HepG2 (cell line): Measurements from ENCODE around the gene PSKH1. TPM values are rescaled to one million over a fixed set of nuclear protein-coding genes. Genes with fewer than 3 reads are reported as not detected.
A peak's percentile ranks its signal among the peaks of the same experiment; 100 is the strongest.

Experiments
- EP300 ChIP-seq, 3 experiments: sonication (generic) in 1 of 3; formaldehyde crosslinking in 1 of 3; IDR thresholded peaks; 2 replicates each; pipeline versions ENCODE4 v1.5.1 to v1.6.1; 2011 to 2020; ENCODE audit warnings: low read depth in 2 of 3, low read length in 2 of 3, borderline replicate concordance in 1 of 3, improper control_type of control experiment in 1 of 3, mild to moderate bottlenecking in 1 of 3, missing genetic modification reagents in 1 of 3, moderate library complexity in 1 of 3
- KLF12 ChIP-seq: sonication (generic); formaldehyde crosslinking; IDR thresholded peaks from 2 replicates; pipeline ENCODE4 v1.4.0; 2020; ENCODE audit warnings: missing genetic modification reagents, borderline replicate concordance
- NCOA1 ChIP-seq: sonication (generic); formaldehyde crosslinking; IDR thresholded peaks from 2 replicates; pipeline ENCODE4 v1.9.0; 2021; ENCODE audit warnings: missing genetic modification reagents
- RBAK ChIP-seq: sonication (generic); formaldehyde crosslinking; IDR thresholded peaks from 2 replicates; pipeline ENCODE4 v1.5.1; 2020; ENCODE audit warnings: mild to moderate bottlenecking, missing genetic modification reagents
- SALL2 ChIP-seq: sonication (generic); formaldehyde crosslinking; IDR thresholded peaks from 2 replicates; pipeline ENCODE4 v1.8.1; 2023; ENCODE audit warnings: mild to moderate bottlenecking, missing genetic modification reagents, inconsistent platforms
- SATB2 ChIP-seq: sonication (generic); formaldehyde crosslinking; IDR thresholded peaks from 2 replicates; pipeline ENCODE4 v1.5.0; 2020; ENCODE audit warnings: missing genetic modification reagents
- ZKSCAN5 ChIP-seq: sonication (generic); formaldehyde crosslinking; IDR thresholded peaks from 2 replicates; pipeline ENCODE4 v1.5.1; 2020; ENCODE audit warnings: mild to moderate bottlenecking, missing genetic modification reagents
- ZNF160 ChIP-seq: sonication (generic); formaldehyde crosslinking; IDR thresholded peaks from 2 replicates; pipeline ENCODE4 v1.8.0; 2022; ENCODE audit warnings: mild to moderate bottlenecking, inconsistent platforms, missing genetic modification reagents
- ZNF530 ChIP-seq: sonication (generic); formaldehyde crosslinking; IDR thresholded peaks from 2 replicates; pipeline ENCODE4 v1.5.0; 2020; ENCODE audit warnings: low read depth, mild to moderate bottlenecking, missing genetic modification reagents
- ZNF570 ChIP-seq: sonication (generic); formaldehyde crosslinking; IDR thresholded peaks from 2 replicates; pipeline ENCODE4 v1.4.0; 2020; ENCODE audit warnings: mild to moderate bottlenecking, missing genetic modification reagents, borderline replicate concordance
- ZNF7 ChIP-seq: IDR thresholded peaks from 2 replicates; pipeline ENCODE4 v1.6.1; 2016; ENCODE audit warnings: missing biosample characterization, missing genetic modification reagents
- polyA plus RNA-seq, 8 experiments: library from polyadenylated mRNA; depleted of rRNA in 3 of 8; stranded (reverse) in 7 of 8; unstranded in 1 of 8; fragments of >200 nt; fragmentation: Illumina TruSeq in 4 of 8; extraction: Trizol in 4 of 8; gene quantifications; 2 replicates each; pipeline versions ENCODE4 v1.2.1 to v1.2.3, GENCODE V29; 2011 to 2016; ENCODE audit warnings: low read depth in 4 of 8, missing spikeins in 1 of 8, mixed read lengths in 1 of 8; ENCODE audit not compliant: insufficient read depth in 1 of 8
- total RNA-seq, 5 experiments: library from RNA; depleted of rRNA; stranded (reverse); fragments of >200 nt; fragmentation: Illumina TruSeq; extraction: Trizol; gene quantifications; 2 replicates each; pipeline ENCODE4 v1.2.3, GENCODE V29; 2016; ENCODE audit warnings: low read depth in 1 of 5
- TF ChIP-seq, protein P1 (sequence below): sonication (generic); formaldehyde crosslinking; IDR thresholded peaks from 2 replicates; pipeline ENCODE4 v1.8.1; 2022; ENCODE audit warnings: mild to moderate bottlenecking, missing genetic modification reagents
- TF ChIP-seq, protein P2 (sequence below): fragments of 450-650 bp; IDR thresholded peaks from 2 replicates; pipeline ENCODE4 v1.6.1; 2017
- TF ChIP-seq, protein P3 (sequence below): sonication (generic); formaldehyde crosslinking; IDR thresholded peaks from 2 replicates; pipeline ENCODE4 v1.4.0; 2020; ENCODE audit warnings: mild to moderate bottlenecking, missing genetic modification reagents
- TF ChIP-seq, protein P4 (sequence below): sonication (generic); formaldehyde crosslinking; conservative IDR thresholded peaks from 2 replicates; pipeline ENCODE4 v1.5.0; 2020; ENCODE audit warnings: missing genetic modification reagents
- TF ChIP-seq, protein P5 (sequence below): sonication (generic); formaldehyde crosslinking; IDR thresholded peaks from 2 replicates; pipeline ENCODE4 v1.4.0; 2020; ENCODE audit warnings: missing genetic modification reagents
- TF ChIP-seq, protein P6 (sequence below): sonication (generic); formaldehyde crosslinking; IDR thresholded peaks from 2 replicates; pipeline ENCODE4 v1.4.0; 2020; ENCODE audit warnings: missing genetic modification reagents, mild to moderate bottlenecking, borderline replicate concordance
- TF ChIP-seq, protein P7 (sequence below): sonication (generic); formaldehyde crosslinking; IDR thresholded peaks from 2 replicates; pipeline ENCODE4 v1.4.0; 2020; ENCODE audit warnings: mild to moderate bottlenecking, missing genetic modification reagents

PSKH1 gene
- total and polyA plus RNA-seq, 2 of the 13 experiments (the other 11 are each of a cell fraction or from before 2014, with no cell fraction given) = 8.4 to 19.1 TPM

DNA sequence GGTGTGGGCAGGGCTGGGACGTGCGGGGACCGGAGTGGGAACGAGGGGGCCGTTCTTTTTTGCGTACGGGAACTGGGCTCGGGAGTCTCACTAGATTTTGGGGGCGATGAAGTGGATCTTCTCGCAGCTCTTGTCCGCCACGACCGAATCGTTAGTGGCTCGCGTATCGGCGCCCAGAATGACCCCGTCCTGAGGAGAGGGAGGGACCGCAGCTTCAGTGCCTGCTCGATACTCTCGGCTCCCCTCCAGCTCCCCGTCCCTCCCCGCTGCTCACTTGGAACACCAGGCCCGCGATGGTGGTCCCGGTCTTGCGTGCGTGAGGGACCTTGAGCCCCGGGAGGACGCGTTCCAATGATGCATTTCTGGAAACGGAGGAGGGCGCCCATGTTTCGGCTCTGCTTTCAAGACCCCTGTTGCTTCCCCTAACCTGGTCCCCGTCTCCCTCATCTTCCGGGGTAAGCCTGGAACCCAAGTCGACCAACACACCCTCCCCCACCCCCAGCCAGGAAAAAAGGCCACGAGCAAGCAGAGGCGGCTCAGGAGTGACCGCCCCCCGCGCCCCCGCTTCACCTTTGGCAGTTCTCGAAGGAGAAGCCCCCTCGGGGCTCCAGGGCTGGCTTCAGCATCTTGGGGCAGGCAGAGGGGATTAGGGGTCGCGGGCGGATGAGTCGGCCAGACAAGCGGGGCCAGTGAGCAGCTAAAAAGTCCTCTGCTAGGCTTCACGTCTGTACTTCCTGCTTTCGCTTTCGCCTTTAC is 43.2 kb downstream of the PSKH1 start, which contains the start of gene PSMB10 (continued):
- TF ChIP-seq EP300 (IDR thresholded peaks at IDR 0.05; ENCODE audit: low read depth in 2 of 2, low read length in 2 of 2) (no peak), EP300 (CRISPR knock-in tag; IDR thresholded peaks at IDR 0.05; ENCODE audit: borderline replicate concordance) (no peak), ZKSCAN5 (CRISPR knock-in tag) (peak; percentile 11; the same call in 1 of the 2 replicates), ZNF570 (CRISPR knock-in tag) (no peak), KLF12 (no peak), ZNF7 (CRISPR knock-in tag) (no peak), SATB2 (CRISPR knock-in tag) (0 out of 2 replicates have a peak, but pooled peaks have one; percentile 32), SALL2 (CRISPR knock-in tag) (no peak; the same call in 1 of the 2 replicates), NCOA1 (CRISPR knock-in tag) (peak; percentile 32; the same call in 1 of the 2 replicates), RBAK (CRISPR knock-in tag) (no peak), ZNF160 (CRISPR knock-in tag) (0 out of 2 replicates have a peak, but pooled peaks have one; percentile 2), ZNF530 (CRISPR knock-in tag) (peak; percentile 79; the same call in 1 of the 2 replicates)
- TF ChIP-seq, protein P1, sequence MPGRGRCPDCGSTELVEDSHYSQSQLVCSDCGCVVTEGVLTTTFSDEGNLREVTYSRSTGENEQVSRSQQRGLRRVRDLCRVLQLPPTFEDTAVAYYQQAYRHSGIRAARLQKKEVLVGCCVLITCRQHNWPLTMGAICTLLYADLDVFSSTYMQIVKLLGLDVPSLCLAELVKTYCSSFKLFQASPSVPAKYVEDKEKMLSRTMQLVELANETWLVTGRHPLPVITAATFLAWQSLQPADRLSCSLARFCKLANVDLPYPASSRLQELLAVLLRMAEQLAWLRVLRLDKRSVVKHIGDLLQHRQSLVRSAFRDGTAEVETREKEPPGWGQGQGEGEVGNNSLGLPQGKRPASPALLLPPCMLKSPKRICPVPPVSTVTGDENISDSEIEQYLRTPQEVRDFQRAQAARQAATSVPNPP = no peak
- TF ChIP-seq, protein P2, sequence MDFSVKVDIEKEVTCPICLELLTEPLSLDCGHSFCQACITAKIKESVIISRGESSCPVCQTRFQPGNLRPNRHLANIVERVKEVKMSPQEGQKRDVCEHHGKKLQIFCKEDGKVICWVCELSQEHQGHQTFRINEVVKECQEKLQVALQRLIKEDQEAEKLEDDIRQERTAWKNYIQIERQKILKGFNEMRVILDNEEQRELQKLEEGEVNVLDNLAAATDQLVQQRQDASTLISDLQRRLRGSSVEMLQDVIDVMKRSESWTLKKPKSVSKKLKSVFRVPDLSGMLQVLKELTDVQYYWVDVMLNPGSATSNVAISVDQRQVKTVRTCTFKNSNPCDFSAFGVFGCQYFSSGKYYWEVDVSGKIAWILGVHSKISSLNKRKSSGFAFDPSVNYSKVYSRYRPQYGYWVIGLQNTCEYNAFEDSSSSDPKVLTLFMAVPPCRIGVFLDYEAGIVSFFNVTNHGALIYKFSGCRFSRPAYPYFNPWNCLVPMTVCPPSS = no peak
- TF ChIP-seq, protein P3, sequence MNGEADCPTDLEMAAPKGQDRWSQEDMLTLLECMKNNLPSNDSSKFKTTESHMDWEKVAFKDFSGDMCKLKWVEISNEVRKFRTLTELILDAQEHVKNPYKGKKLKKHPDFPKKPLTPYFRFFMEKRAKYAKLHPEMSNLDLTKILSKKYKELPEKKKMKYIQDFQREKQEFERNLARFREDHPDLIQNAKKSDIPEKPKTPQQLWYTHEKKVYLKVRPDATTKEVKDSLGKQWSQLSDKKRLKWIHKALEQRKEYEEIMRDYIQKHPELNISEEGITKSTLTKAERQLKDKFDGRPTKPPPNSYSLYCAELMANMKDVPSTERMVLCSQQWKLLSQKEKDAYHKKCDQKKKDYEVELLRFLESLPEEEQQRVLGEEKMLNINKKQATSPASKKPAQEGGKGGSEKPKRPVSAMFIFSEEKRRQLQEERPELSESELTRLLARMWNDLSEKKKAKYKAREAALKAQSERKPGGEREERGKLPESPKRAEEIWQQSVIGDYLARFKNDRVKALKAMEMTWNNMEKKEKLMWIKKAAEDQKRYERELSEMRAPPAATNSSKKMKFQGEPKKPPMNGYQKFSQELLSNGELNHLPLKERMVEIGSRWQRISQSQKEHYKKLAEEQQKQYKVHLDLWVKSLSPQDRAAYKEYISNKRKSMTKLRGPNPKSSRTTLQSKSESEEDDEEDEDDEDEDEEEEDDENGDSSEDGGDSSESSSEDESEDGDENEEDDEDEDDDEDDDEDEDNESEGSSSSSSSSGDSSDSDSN (CRISPR knock-in tag) = peak; percentile 73
- TF ChIP-seq, protein P4, sequence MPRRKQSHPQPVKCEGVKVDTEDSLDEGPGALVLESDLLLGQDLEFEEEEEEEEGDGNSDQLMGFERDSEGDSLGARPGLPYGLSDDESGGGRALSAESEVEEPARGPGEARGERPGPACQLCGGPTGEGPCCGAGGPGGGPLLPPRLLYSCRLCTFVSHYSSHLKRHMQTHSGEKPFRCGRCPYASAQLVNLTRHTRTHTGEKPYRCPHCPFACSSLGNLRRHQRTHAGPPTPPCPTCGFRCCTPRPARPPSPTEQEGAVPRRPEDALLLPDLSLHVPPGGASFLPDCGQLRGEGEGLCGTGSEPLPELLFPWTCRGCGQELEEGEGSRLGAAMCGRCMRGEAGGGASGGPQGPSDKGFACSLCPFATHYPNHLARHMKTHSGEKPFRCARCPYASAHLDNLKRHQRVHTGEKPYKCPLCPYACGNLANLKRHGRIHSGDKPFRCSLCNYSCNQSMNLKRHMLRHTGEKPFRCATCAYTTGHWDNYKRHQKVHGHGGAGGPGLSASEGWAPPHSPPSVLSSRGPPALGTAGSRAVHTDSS (CRISPR knock-in tag) = peak; percentile 59; the same call in 1 of the 2 replicates
- TF ChIP-seq, protein P5, sequence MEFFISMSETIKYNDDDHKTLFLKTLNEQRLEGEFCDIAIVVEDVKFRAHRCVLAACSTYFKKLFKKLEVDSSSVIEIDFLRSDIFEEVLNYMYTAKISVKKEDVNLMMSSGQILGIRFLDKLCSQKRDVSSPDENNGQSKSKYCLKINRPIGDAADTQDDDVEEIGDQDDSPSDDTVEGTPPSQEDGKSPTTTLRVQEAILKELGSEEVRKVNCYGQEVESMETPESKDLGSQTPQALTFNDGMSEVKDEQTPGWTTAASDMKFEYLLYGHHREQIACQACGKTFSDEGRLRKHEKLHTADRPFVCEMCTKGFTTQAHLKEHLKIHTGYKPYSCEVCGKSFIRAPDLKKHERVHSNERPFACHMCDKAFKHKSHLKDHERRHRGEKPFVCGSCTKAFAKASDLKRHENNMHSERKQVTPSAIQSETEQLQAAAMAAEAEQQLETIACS (CRISPR knock-in tag) = no peak
- TF ChIP-seq, protein P6, sequence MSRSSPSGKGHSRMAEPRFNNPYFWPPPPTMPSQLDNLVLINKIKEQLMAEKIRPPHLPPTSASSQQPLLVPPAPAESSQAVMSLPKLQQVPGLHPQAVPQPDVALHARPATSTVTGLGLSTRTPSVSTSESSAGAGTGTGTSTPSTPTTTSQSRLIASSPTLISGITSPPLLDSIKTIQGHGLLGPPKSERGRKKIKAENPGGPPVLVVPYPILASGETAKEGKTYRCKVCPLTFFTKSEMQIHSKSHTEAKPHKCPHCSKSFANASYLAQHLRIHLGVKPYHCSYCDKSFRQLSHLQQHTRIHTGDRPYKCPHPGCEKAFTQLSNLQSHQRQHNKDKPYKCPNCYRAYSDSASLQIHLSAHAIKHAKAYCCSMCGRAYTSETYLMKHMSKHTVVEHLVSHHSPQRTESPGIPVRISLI (CRISPR knock-in tag) = no peak
- TF ChIP-seq, protein P7, sequence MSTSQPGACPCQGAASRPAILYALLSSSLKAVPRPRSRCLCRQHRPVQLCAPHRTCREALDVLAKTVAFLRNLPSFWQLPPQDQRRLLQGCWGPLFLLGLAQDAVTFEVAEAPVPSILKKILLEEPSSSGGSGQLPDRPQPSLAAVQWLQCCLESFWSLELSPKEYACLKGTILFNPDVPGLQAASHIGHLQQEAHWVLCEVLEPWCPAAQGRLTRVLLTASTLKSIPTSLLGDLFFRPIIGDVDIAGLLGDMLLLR = peak; percentile 15; the same call in 1 of the 2 replicates
